HG03280 (cell line): Measurements from ENCODE around the gene DUSP16.
A peak's percentile ranks its signal among the peaks of the same experiment; 100 is the strongest.
"Not testable (repeated sequence)": the region's sequence is repeated elsewhere in the genome, so short reads cannot be mapped to it uniquely, and the experiment has no call there.

Experiments
- ATAC-seq: cut with Tn5 transposase; IDR thresholded peaks from one replicate; pipeline ENCODE4 v1.9.1; 2021; ENCODE audit warnings: mild to moderate bottlenecking, moderate library complexity; ENCODE audit not compliant: unreplicated experiment

DUSP16 gene

GRCh38 chr12:12522657-12523056, 40.0 kb downstream of the DUSP16 start:
- not testable (repeated sequence) for ATAC-seq

DNA sequence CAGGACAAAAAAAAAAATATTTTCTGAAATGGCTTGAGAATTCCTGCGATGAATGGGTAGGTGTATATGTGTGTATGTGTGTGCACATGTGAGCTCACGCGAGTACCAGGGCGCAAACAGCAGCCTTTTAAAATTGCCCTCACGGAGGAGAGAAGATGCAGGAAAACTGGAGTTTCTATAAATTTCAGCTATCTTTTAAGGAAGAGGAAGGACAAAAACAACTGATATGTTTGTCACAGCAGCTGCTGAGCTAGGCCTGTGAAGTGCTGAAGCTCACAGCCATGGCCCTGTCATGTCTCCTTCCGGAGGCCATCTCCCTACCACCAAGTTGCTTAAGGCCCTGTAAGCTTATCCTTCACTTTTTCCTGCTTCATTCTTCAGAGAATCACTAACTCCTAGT, 40.8 kb downstream of the DUSP16 start:
- no peak for ATAC-seq

- no peak for ATAC-seq
Measured at GRCh38 chr12:12521044-12521485, 41.6 kb downstream of the DUSP16 start.

GRCh38 chr12:12520273-12520672, 42.4 kb downstream of the DUSP16 start:
- no peak for ATAC-seq

DNA sequence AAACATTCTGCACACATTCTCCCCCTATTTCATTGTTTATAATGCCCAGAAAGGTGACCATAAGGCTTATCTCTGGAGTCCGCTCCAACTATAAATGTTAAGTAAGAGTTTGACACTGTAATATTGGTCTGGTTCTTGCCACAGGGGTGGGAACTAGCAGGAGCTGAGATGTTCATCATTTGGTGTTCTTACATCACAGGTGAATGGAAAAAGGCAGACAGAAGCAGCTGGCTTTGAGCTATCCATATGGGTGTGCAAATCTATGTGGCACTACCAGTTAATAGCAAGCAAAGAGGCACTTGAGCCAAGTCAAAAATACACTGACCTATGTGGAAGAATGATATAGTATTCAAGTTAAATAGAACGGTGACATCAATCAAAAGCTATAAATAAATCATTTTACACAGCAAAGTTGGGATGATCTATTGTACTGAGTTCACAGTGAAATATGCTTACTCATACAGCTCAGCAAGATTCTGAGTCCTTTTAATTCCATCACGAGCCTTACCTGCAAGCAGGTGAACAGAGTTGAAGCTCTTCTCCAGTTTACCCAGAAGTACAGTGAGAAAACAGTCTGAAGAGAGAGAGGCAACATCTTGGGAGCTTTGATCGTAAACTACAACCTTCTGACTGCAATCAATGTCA, 43.2 kb downstream of the DUSP16 start:
- no peak for ATAC-seq

DNA sequence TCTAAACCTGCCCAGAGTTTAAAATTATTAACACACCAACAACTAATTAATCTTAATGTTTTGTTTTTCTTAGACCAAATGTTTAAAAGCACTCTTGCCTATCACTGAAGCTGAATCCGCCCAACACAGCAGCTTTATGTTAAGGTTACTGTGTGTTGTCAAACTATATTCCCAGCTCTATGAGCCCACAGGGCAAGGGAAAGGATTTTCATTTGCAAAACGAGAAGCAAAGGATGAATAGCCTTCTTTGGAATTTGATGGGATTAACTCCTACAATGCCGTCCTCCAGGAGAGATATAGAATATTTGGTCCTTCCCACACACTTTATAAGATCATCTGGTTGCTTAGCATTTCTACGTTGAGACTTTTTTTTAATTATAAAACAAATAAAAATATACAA, 43.7 kb downstream of the DUSP16 start:
- ATAC-seq: no peak

GRCh38 chr12:12518464-12518845, 44.2 kb downstream of the DUSP16 start:
- ATAC-seq: no peak

GRCh38 chr12:12513416-12514006, 49.2 kb downstream of the DUSP16 start:
- ATAC-seq: no peak

GRCh38 chr12:12511895-12512711, 50.6 kb downstream of the DUSP16 start:
- ATAC-seq: no peak

GRCh38 chr12:12511021-12511783, 51.5 kb downstream of the DUSP16 start:
- no peak for ATAC-seq

DNA sequence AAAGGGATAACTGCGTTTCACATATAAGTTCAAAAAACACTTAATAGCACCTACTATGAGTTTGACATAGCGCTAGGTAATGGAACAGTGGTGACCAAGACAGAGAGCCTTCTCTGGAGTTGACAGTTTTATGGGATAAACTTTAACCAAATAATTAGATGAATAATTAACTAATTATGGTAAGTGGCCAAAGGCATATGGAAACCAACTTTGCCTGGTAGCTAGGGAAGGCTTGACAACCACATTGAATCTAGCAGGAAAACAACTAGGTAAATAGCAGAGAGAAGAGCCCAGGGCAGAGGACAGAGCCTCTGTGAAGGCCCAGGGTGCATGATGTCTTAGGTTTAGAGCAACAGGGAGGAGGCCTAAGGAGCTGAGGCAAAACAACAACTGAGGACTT, 52.1 kb downstream of the DUSP16 start:
- ATAC-seq: no peak

- no peak for ATAC-seq
Measured at GRCh38 chr12:12510141-12510540, 52.5 kb downstream of the DUSP16 start.

- no peak for ATAC-seq
Measured at GRCh38 chr12:12508612-12509011, 54.1 kb downstream of the DUSP16 start.

DNA sequence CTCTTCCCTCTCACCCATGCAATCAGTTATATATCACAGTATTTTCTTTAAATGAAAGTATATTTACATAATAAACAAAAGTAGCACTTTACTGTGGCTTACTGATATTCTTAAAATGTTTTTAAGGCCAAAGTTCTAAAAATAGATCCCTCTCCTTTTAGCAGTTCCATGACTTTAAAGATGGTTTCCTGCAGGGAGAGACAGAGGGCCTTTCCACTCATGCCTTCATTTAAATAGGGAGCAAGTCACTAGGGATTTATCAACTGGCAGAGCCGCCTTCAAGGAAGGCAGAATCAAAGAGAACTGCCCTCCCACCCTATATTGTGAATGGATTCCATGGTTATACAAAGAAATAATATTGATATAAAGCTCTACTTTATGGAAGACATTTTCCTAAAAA, 55.5 kb downstream of the DUSP16 start:
- no peak for ATAC-seq

GRCh38 chr12:12506496-12506890, 56.2 kb downstream of the DUSP16 start:
- ATAC-seq: no peak

GRCh38 chr12:12505544-12506495, 56.8 kb downstream of the DUSP16 start:
- ATAC-seq: peak; percentile 84

GRCh38 chr12:12503384-12504078, 59.1 kb downstream of the DUSP16 start:
- ATAC-seq: no peak

DNA sequence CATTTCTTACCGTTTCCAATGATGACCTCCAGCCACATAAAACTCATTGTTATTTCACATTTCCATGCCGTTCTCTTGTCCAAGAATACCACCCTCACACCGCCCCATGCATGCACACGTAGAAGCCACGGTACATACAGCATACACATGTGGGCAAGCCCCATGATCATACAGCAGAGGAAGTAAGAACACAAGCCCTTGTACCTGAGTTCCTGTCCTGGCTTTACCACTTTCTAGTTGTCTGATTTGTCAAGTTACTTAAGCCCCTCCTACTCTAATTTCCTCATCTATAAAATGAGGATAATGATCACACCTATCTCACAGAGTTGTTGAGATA, 59.9 kb downstream of the DUSP16 start:
- no peak for ATAC-seq

DNA sequence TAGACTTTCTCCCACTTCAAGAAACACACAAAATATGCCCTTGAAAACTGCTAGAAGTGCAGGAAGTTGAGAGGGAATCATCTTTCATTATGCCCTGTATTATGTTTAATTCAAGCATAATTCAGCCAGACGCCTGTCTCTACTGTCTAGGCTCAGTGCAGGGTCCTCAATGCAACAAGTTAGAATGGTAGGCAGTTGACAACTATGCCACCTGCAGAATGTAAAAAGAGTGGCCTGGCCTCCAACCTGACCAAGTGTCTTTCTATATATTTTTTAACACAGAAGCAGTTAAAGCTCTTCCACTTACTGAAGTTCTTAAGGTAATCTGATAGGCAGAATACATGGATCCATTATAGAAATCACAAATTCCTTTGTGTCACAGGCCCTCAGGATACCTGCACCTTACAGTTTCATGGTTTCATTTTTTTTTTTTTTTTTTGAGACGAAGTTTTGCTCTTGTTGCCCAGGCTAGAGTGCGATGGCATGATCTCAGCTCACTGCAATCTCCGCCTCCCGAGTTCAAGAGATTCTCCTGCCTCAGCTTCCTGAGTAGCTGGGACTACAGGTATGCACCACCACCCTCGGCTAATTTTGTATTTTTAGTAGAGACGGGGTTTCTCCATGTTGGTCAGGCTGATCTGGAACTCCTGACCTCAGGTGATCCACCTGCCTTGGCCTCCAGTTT, 60.4 kb downstream of the DUSP16 start:
- ATAC-seq: not testable (repeated sequence)
